ENCODE measurements around the gene CASP8. TPM values are rescaled to one million over a fixed set of nuclear protein-coding genes. Genes with fewer than 3 reads are reported as not detected.

The CASP8 gene
- total and polyA plus RNA-seq, 7 donors = 4.9 to 28.7 (median 13.0) TPM

DNA sequence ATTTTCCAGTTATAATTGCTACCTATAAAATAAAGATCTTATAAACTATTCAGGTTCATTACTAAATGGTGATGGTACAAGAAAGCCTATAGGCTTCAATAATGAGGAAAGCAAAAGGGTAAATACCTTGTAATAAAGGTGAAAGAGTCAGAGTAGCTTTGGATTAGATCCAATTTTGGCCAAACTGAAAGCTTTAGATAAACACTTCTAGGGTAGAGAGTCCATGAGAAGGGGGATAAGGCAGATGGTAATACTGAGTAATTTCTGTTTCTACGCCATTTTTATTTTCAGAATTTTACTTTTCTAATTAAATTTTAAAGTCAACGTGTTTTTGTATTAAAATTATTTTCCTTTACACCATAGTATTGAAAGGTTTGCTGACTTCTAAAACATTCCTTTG lies 9.4 kb downstream of the CASP8 start:
- H3K4me1 ChIP-seq = no peaks in the 10 kb centered on the region
- intact Hi-C loops (cut with DNase I) = no loop called here
- H3K27me3 ChIP-seq = no peaks in the 10 kb centered on the region
- H3K4me3 ChIP-seq = no peak overlapping the region
- 94 to 99% methylated on average over 2 of the region's 2 CpGs for WGBS, 2 donors
- TF ChIP-seq POLR2AphosphoS5 (IDR thresholded peaks at IDR 0.05) = no peak
- no peak for TF ChIP-seq EP300 (IDR thresholded peaks at IDR 0.05)
- no peak for TF ChIP-seq CTCF (IDR thresholded peaks at IDR 0.05)
- TF ChIP-seq POLR2A (IDR thresholded peaks at IDR 0.05) = no peak
- peaks cover 0 to 37% (median 3%) of the 10 kb centered on the region in 4 donors for H3K36me3 ChIP-seq
- H3K9me3 ChIP-seq = no peaks in the 10 kb centered on the region
- no peak for DNase-seq
- no peak overlapping the region for H3K27ac ChIP-seq

GRCh38 chr2:201270293-201271001 lies 10.1 kb downstream of the CASP8 start:
- intact Hi-C loops (cut with DNase I) = no loop called here
- Histone ChIP-seq H3K4me3 (no peak overlapping the region), H3K4me1 (no peaks in the 10 kb centered on the region), H3K9me3 (no peaks in the 10 kb centered on the region), H3K27ac (no peak overlapping the region), H3K36me3 (peaks cover 0 to 44% (median 4%) of the 10 kb centered on the region in 4 donors), H3K27me3 (no peaks in the 10 kb centered on the region)
- WGBS, 2 donors = 86 to 89% methylated on average over 9 of the region's 9 CpGs
- no peak for DNase-seq
- no peak for TF ChIP-seq EP300 (IDR thresholded peaks at IDR 0.05)
- no peak for TF ChIP-seq POLR2A (IDR thresholded peaks at IDR 0.05)
- TF ChIP-seq CTCF (IDR thresholded peaks at IDR 0.05) = no peak
- TF ChIP-seq POLR2AphosphoS5 (IDR thresholded peaks at IDR 0.05) = no peak

GRCh38 chr2:201271917-201272316 lies 11.6 kb downstream of the CASP8 start:
- TF ChIP-seq POLR2A (IDR thresholded peaks at IDR 0.05) (no peak), CTCF (IDR thresholded peaks at IDR 0.05) (no peak), EP300 (IDR thresholded peaks at IDR 0.05) (no peak), POLR2AphosphoS5 (IDR thresholded peaks at IDR 0.05) (no peak)
- H3K27ac ChIP-seq = no peak overlapping the region
- intact Hi-C loops (cut with DNase I) = no loop called here
- WGBS, 2 donors = 94 to 96% methylated on average over 2 of the region's 2 CpGs
- H3K4me1 ChIP-seq = no peaks in the 10 kb centered on the region
- peaks cover 0 to 59% (median 13%) of the 10 kb centered on the region in 4 donors for H3K36me3 ChIP-seq
- H3K4me3 ChIP-seq = no peak overlapping the region
- no peaks in the 10 kb centered on the region for H3K9me3 ChIP-seq
- no peaks in the 10 kb centered on the region for H3K27me3 ChIP-seq
- DNase-seq = no peak

GRCh38 chr2:201273330-201273983 lies 13.1 kb downstream of the CASP8 start:
- no peak for DNase-seq
- intact Hi-C loops (cut with DNase I) = no loop called here
- no peak overlapping the region for H3K27ac ChIP-seq
- WGBS, 2 donors = 88 to 91% methylated on average over 9 of the region's 9 CpGs
- H3K4me1 ChIP-seq = no peaks in the 10 kb centered on the region
- no peaks in the 10 kb centered on the region for H3K27me3 ChIP-seq
- no peaks in the 10 kb centered on the region for H3K9me3 ChIP-seq
- TF ChIP-seq POLR2AphosphoS5 (IDR thresholded peaks at IDR 0.05) = no peak
- TF ChIP-seq EP300 (IDR thresholded peaks at IDR 0.05) = no peak
- TF ChIP-seq POLR2A (IDR thresholded peaks at IDR 0.05) = no peak
- no peak for TF ChIP-seq CTCF (IDR thresholded peaks at IDR 0.05)
- peaks cover 0 to 67% (median 18%) of the 10 kb centered on the region in 4 donors for H3K36me3 ChIP-seq
- no peak overlapping the region for H3K4me3 ChIP-seq

Data from sigmoid colon (tissue), 7 donors.